H1 (cell line): ENCODE measurements around the gene SHQ1. TPM values are rescaled to one million over a fixed set of nuclear protein-coding genes. Genes with fewer than 3 reads are reported as not detected.

ENCODE experiments used
- BRCA1 ChIP-seq: IDR thresholded peaks from 2 replicates; pipeline ENCODE4 v1.6.1; 2012; ENCODE audit warnings: low read depth, low read length, improper control_type of control experiment
- CBX5 ChIP-seq: fragments of 300-800, 300-1000 bp; sonication (generic); IDR thresholded peaks from 2 replicates; pipeline ENCODE4 v1.7.1; 2016; ENCODE audit warnings: antibody characterized with exemption, low read length, low read depth
- CBX8 ChIP-seq: fragments of 300-800, 300-1000 bp; sonication (generic); IDR thresholded peaks from 2 replicates; pipeline ENCODE4 v1.7.1; 2016; ENCODE audit warnings: low read depth, low read length, borderline replicate concordance
- CEBPB ChIP-seq: IDR thresholded peaks from 2 replicates; pipeline ENCODE4 v1.6.1; 2012; ENCODE audit warnings: low read depth, low read length
- E2F6 ChIP-seq: IDR thresholded peaks from 2 replicates; pipeline ENCODE4 v1.6.1; 2012; ENCODE audit warnings: inconsistent platforms
- GABPA ChIP-seq: IDR thresholded peaks from 2 replicates; pipeline ENCODE4 v1.6.1; 2011; ENCODE audit warnings: mild to moderate bottlenecking, low read length, moderate library complexity, borderline replicate concordance; ENCODE audit not compliant: insufficient read depth
- KDM5A ChIP-seq: fragments of 200-600 bp; IDR thresholded peaks from 2 replicates; pipeline ENCODE4 v1.7.1; 2012; ENCODE audit warnings: mild to moderate bottlenecking, low read length, inconsistent platforms, mixed read lengths
- NANOG ChIP-seq: IDR thresholded peaks from 2 replicates; pipeline ENCODE4 v1.6.1; 2011; ENCODE audit warnings: low read length, low read depth, mild to moderate bottlenecking, inconsistent platforms; ENCODE audit not compliant: insufficient read depth, poor library complexity, severe bottlenecking
- NRF1 ChIP-seq: IDR thresholded peaks from 2 replicates; pipeline ENCODE4 v1.6.1; 2011; ENCODE audit warnings: mild to moderate bottlenecking, low read depth, low read length, improper control_type of control experiment
- PHF8 ChIP-seq: fragments of 200-600 bp; sonication (generic); conservative IDR thresholded peaks from 2 replicates; pipeline ENCODE4 v1.7.1; 2012; ENCODE audit warnings: low read depth, mild to moderate bottlenecking, inconsistent platforms, low read length, moderate library complexity
- POLR2A ChIP-seq, 2 experiments: IDR thresholded peaks; 1 replicate in 1 of 2; 2 replicates in 1 of 2; pipeline ENCODE4 v1.6.1; 2011; ENCODE audit warnings: low read depth in 2 of 2, low read length in 2 of 2, mild to moderate bottlenecking in 2 of 2; ENCODE audit errors: control extremely low read depth in 1 of 2
- POU5F1 ChIP-seq: IDR thresholded peaks from 2 replicates; pipeline ENCODE4 v1.6.1; 2011; ENCODE audit warnings: low read depth, mild to moderate bottlenecking, low read length, moderate library complexity
- RFX5 ChIP-seq: IDR thresholded peaks from 2 replicates; pipeline ENCODE4 v1.6.1; 2011; ENCODE audit warnings: low read depth, low read length, improper control_type of control experiment, borderline replicate concordance
- SIX5 ChIP-seq: IDR thresholded peaks from 2 replicates; pipeline ENCODE4 v1.6.1; 2011; ENCODE audit warnings: mild to moderate bottlenecking, low read depth, low read length
- SP2 ChIP-seq: IDR thresholded peaks from 2 replicates; pipeline ENCODE4 v1.6.1; 2012; ENCODE audit warnings: mild to moderate bottlenecking, low read length, inconsistent platforms
- SP4 ChIP-seq: IDR thresholded peaks from 2 replicates; pipeline ENCODE4 v1.6.1; 2012; ENCODE audit warnings: low read length, inconsistent platforms
- SRF ChIP-seq: IDR thresholded peaks from 2 replicates; pipeline ENCODE4 v1.6.1; 2011; ENCODE audit warnings: mild to moderate bottlenecking, low read depth, low read length, moderate library complexity
- SUZ12 ChIP-seq: fragments of 200-600 bp; sonication (generic); IDR thresholded peaks from 2 replicates; pipeline ENCODE4 v1.6.1; 2012; ENCODE audit warnings: mild to moderate bottlenecking, inconsistent platforms, low read length, moderate library complexity, mixed read lengths
- TAF1 ChIP-seq: IDR thresholded peaks from 2 replicates; pipeline ENCODE4 v1.6.1; 2011; ENCODE audit warnings: mild to moderate bottlenecking, low read depth, low read length
- TBP ChIP-seq: IDR thresholded peaks from 2 replicates; pipeline ENCODE4 v1.6.1; 2011; ENCODE audit warnings: low read depth, low read length, improper control_type of control experiment
- YY1 ChIP-seq: IDR thresholded peaks from 2 replicates; pipeline ENCODE4 v1.6.1; 2011; ENCODE audit warnings: low read depth, mild to moderate bottlenecking, low read length
- polyA plus RNA-seq, 7 experiments: library from polyadenylated mRNA; depleted of rRNA in 3 of 7; stranded (reverse) in 5 of 7; unstranded in 2 of 7; fragments of >200 nt in 5 of 7; fragments of 200-250 nt in 2 of 7; gene quantifications; 1 replicate in 5 of 7; 2 replicates in 1 of 7; 4 replicates in 1 of 7; pipeline versions ENCODE4 v1.2.1 to v1.2.3, GENCODE V29; 2011 to 2013; ENCODE audit warnings: missing spikeins in 2 of 7, mixed read lengths in 2 of 7
- total RNA-seq: library from RNA; stranded (reverse); fragmentation: NEBNext Ultra II Directional; extraction: Animal tissue kit (Norgen Biotek cat#: 25700); gene quantifications from 2 replicates; pipeline ENCODE4 v1.2.1, GENCODE V29; 2021
- TF ChIP-seq, protein P1 (sequence below): IDR thresholded peaks from 2 replicates; pipeline ENCODE4 v1.6.1; 2012; ENCODE audit warnings: inconsistent platforms
- TF ChIP-seq, protein P2 (sequence below): IDR thresholded peaks from 2 replicates; pipeline ENCODE4 v1.6.1; 2011; ENCODE audit warnings: low read length, improper control_type of control experiment

Gene SHQ1
- total and polyA plus RNA-seq, 2 of the 8 experiments (the other 6 are each of a cell fraction or from before 2014, with no cell fraction given): 10.7 to 34.4 TPM

DNA sequence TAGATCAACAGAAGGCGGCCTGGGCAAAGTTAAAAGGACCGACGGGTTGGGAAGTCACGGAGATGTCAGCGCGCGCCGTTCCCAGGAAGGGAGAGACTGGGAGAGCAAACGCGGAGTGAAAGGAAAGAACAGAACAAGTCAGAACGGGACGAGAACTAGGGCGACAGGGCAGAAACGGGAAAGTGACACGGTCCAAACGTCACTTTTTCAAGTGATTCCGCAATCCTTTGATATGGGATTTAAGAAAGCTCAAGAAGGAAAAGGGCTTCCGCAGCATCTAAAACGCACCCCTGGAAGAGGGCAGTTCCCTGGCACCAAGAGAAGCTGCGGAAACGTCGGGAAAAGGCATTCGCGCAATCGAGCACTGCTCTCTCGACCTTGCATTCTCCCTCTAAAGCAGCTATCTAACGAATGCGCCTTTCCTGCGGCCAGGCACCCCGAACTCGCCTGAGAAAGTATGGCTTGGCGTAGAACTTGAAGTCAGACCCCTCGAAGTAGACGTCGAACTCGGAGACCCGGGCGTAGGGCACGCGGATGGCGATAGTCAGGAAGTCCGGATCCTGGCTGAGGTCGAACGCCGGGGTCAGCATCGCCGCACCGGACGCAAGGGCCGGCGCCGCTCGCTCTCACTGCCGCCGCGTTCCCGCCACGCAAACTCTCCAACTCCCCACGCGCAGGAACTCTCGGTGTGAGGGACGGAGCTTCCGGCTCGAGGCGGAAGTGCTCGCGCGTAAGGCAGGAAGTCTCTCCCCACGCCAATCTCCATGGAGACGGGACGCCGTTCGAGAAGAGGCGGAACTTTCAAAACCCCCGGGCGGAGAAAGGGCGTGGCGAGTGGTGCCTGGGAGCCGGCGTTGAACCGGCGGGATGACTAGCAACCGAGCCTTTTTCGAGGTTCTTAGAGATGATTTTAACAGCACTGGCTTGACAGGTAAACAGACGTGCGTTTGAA lies at the start of gene SHQ1 (continued):
- TF ChIP-seq E2F6 (peak; percentile 97), SRF (no peak), BRCA1 (no peak), SP2 (no peak), NRF1 (no peak), SIX5 (no peak), TAF1 (no peak), RFX5 (no peak), GABPA (peak; percentile 86), NANOG (no peak), KDM5A (no peak), TBP (peak; percentile 56; the same call in 1 of the 2 replicates), CEBPB (no peak), CBX5 (no peak), CBX8 (no peak), PHF8 (0 out of 2 replicates have a peak, but pooled peaks have one; percentile 48), POLR2A (IDR thresholded peaks at IDR 0.05; ENCODE audit: control extremely low read depth in 1 of 2, low read depth in 2 of 2, low read length in 2 of 2) (no peak), POU5F1 (no peak), YY1 (no peak), SUZ12 (no peak), SP4 (peak; percentile 61; the same call in 1 of the 2 replicates)
- TF ChIP-seq, protein P1, sequence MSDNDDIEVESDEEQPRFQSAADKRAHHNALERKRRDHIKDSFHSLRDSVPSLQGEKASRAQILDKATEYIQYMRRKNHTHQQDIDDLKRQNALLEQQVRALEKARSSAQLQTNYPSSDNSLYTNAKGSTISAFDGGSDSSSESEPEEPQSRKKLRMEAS: peak; percentile 97
- TF ChIP-seq, protein P2, sequence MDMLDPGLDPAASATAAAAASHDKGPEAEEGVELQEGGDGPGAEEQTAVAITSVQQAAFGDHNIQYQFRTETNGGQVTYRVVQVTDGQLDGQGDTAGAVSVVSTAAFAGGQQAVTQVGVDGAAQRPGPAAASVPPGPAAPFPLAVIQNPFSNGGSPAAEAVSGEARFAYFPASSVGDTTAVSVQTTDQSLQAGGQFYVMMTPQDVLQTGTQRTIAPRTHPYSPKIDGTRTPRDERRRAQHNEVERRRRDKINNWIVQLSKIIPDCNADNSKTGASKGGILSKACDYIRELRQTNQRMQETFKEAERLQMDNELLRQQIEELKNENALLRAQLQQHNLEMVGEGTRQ: no peak
